Measurements from ENCODE around the gene CPZ.

The CPZ gene

GRCh38 chr4:8641931-8642650 lies 49.5 kb downstream of the CPZ start:
- TF ChIP-seq SIN3A (IDR thresholded peaks at IDR 0.05; ENCODE audit: borderline replicate concordance, insufficient read depth, low read length): no peak
- TF ChIP-seq FOXP2 (optimal IDR thresholded peaks at IDR 0.05; ENCODE audit: borderline replicate concordance, extremely low read depth, extremely low read length, insufficient read depth): no peak
- no peak for TF ChIP-seq POLR2AphosphoS5 (IDR thresholded peaks at IDR 0.05; ENCODE audit: low read depth, low read length)

GRCh38 chr4:8642651-8643321 lies 50.2 kb downstream of the CPZ start:
- TF ChIP-seq TAF1 (IDR thresholded peaks at IDR 0.05; ENCODE audit: borderline replicate concordance, insufficient read depth, low read length) (no peak), POLR2AphosphoS5 (IDR thresholded peaks at IDR 0.05; ENCODE audit: low read depth, low read length) (no peak), SIN3A (IDR thresholded peaks at IDR 0.05; ENCODE audit: borderline replicate concordance, insufficient read depth, low read length) (no peak), REST (IDR thresholded peaks at IDR 0.05; ENCODE audit: insufficient read depth in 1 of 2, low read depth in 2 of 2, low read length in 2 of 2) (no peak), FOXP2 (optimal IDR thresholded peaks at IDR 0.05; ENCODE audit: borderline replicate concordance, extremely low read depth, extremely low read length, insufficient read depth) (no peak)

GRCh38 chr4:8643441-8643840 lies 50.9 kb downstream of the CPZ start:
- TF ChIP-seq POLR2AphosphoS5 (IDR thresholded peaks at IDR 0.05; ENCODE audit: low read depth, low read length) (no peak), SIN3A (IDR thresholded peaks at IDR 0.05; ENCODE audit: borderline replicate concordance, insufficient read depth, low read length) (no peak), TAF1 (IDR thresholded peaks at IDR 0.05; ENCODE audit: borderline replicate concordance, insufficient read depth, low read length) (no peak), FOXP2 (optimal IDR thresholded peaks at IDR 0.05; ENCODE audit: borderline replicate concordance, extremely low read depth, extremely low read length, insufficient read depth) (no peak), REST (IDR thresholded peaks at IDR 0.05; ENCODE audit: insufficient read depth in 1 of 2, low read depth in 2 of 2, low read length in 2 of 2) (no peak)

- TF ChIP-seq TAF1 (IDR thresholded peaks at IDR 0.05; ENCODE audit: borderline replicate concordance, insufficient read depth, low read length) (no peak), POLR2AphosphoS5 (IDR thresholded peaks at IDR 0.05; ENCODE audit: low read depth, low read length) (no peak), FOXP2 (optimal IDR thresholded peaks at IDR 0.05; ENCODE audit: borderline replicate concordance, extremely low read depth, extremely low read length, insufficient read depth) (no peak), REST (IDR thresholded peaks at IDR 0.05; ENCODE audit: insufficient read depth in 1 of 2, low read depth in 2 of 2, low read length in 2 of 2) (no peak), SIN3A (IDR thresholded peaks at IDR 0.05; ENCODE audit: borderline replicate concordance, insufficient read depth, low read length) (no peak)
Observed at GRCh38 chr4:8643986-8644385, 51.4 kb downstream of the CPZ start.

- TF ChIP-seq POLR2AphosphoS5 (IDR thresholded peaks at IDR 0.05; ENCODE audit: low read depth, low read length) (no peak), REST (IDR thresholded peaks at IDR 0.05; ENCODE audit: insufficient read depth in 1 of 2, low read depth in 2 of 2, low read length in 2 of 2) (no peak), FOXP2 (optimal IDR thresholded peaks at IDR 0.05; ENCODE audit: borderline replicate concordance, extremely low read depth, extremely low read length, insufficient read depth) (no peak), TAF1 (IDR thresholded peaks at IDR 0.05; ENCODE audit: borderline replicate concordance, insufficient read depth, low read length) (no peak), SIN3A (IDR thresholded peaks at IDR 0.05; ENCODE audit: borderline replicate concordance, insufficient read depth, low read length) (no peak)
Observed at GRCh38 chr4:8644461-8644891, 51.9 kb downstream of the CPZ start.

All from PFSK-1 (cell line).